Transverse colon (tissue), 4 donors: Measurements from ENCODE around the gene KCNMB3. TPM values are rescaled to one million over a fixed set of nuclear protein-coding genes. Genes with fewer than 3 reads are reported as not detected.

Experiments
- DNase-seq: peaks from one replicate; pipeline ENCODE4 v3.0.0-alpha.2; 2019
- H3K27ac ChIP-seq, 4 donors: fragments of 200-600 bp; sonication (generic); 2 replicates each; pipeline ENCODE4 v1.5.1; 2016 to 2018; ENCODE audit warnings: inconsistent platforms in 4 of 4
- H3K27me3 ChIP-seq: fragments of 200-600 bp; sonication (generic); 2 replicates; pipeline ENCODE4 v1.5.1; 2017; ENCODE audit warnings: inconsistent platforms
- H3K36me3 ChIP-seq, 4 donors: fragments of 200-600 bp; sonication (generic); 2 replicates each; pipeline ENCODE4 v1.5.1; 2017 to 2019; ENCODE audit warnings: inconsistent platforms in 4 of 4
- H3K4me1 ChIP-seq, 4 donors: fragments of 200-600 bp; sonication (generic); 2 replicates each; pipeline ENCODE4 v1.5.1; 2017 to 2020; ENCODE audit warnings: inconsistent platforms in 4 of 4
- H3K4me3 ChIP-seq, 4 donors: fragments of 200-600 bp; sonication (generic); 1 replicate in 1 of 4; 2 replicates in 3 of 4; pipeline versions ENCODE4 v1.5.1 to v1.6.1; 2017 to 2019; ENCODE audit warnings: inconsistent platforms in 4 of 4
- H3K9me3 ChIP-seq, 2 donors: fragments of 200-600 bp; sonication (generic); 2 replicates each; pipeline ENCODE4 v1.5.1; 2017 to 2019; ENCODE audit warnings: inconsistent platforms in 2 of 2
- EP300 ChIP-seq: sonication (generic); formaldehyde crosslinking; IDR thresholded peaks from one replicate; pipeline ENCODE4 v1.6.1; 2017; ENCODE audit warnings: antibody characterized with exemption, low read depth
- POLR2A ChIP-seq: fragments of 450-650 bp; IDR thresholded peaks from one replicate; pipeline ENCODE4 v1.6.1; 2016; ENCODE audit warnings: antibody characterized with exemption, mild to moderate bottlenecking, moderate library complexity
- POLR2AphosphoS5 ChIP-seq, 3 donors: sonication (generic); formaldehyde crosslinking; IDR thresholded peaks; one replicate each; pipeline ENCODE4 v1.6.1; 2016; ENCODE audit warnings: antibody characterized with exemption in 3 of 3
- WGBS, 2 donors: methylation state at CpG; one replicate each; pipeline ENCODE4 v1.1.5; 2018; ENCODE audit warnings: low coverage in 1 of 2; 5-methylcytosine and 5-hydroxymethylcytosine counted together
- in situ Hi-C, 4 donors: fragments of 200-750 bp; cut with MboI; loops; one replicate each; pipeline versions ENCODE4 v1.15.0 to v1.15.1; 2017; ENCODE audit warnings: low sequenced_read_pairs in 3 of 4, low pct_ligation_motif_present in 1 of 4, low pct_unique_long_range_greater_than_20kb in 1 of 4
- intact Hi-C: fragments of 100-400 bp; cut with DNase I; formaldehyde crosslinking; loops from one replicate; pipeline ENCODE4 v1.15.1; 2023; ENCODE audit warnings: low total_unique reads
- total RNA-seq, 4 donors: library from RNA; depleted of rRNA; stranded (reverse); fragments of >200 nt; gene quantifications; one replicate each; pipeline ENCODE4 v1.1.0, GENCODE V29; 2016
- TF ChIP-seq, protein P1 (sequence below), 5 experiments: fragments of 200-600 bp in 3 of 5; fragments of 450-650 bp in 2 of 5; sonication (generic) in 3 of 5; IDR thresholded peaks; 1 replicate in 2 of 5; 2 replicates in 3 of 5; pipeline ENCODE4 v1.5.1; 2016 to 2017; ENCODE audit warnings: antibody characterized with exemption in 5 of 5, inconsistent platforms in 3 of 5, mild to moderate bottlenecking in 2 of 5, moderate library complexity in 1 of 5

KCNMB3 gene
- total RNA-seq, 4 donors from 2014 or later: 1.1 to 6.8 (median 2.7) TPM

DNA sequence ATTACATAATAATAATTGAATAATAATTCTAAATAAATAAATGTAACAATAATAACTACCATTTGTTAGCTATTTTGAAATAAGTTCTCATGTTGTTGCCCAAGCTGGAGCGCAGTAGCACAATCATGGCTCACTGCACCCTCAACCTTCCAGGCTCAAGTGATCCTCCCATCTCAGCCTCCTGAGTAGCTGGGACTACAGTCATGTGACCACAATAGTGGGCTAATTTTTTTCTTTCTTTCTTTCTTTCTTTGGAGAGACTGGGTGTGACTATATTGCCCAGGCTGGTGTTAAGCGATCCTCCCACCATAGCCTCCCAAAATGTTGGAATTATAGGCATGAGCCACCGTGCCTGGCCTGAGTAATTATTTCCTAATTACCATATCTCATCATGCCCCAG lies 30.9 kb upstream of the KCNMB3 start:
- intact Hi-C loops: no loop called here
- 85 to 87% methylated on average over 3 of the region's 3 CpGs for WGBS, 2 donors
- Histone ChIP-seq H3K9me3 (no peaks in the 10 kb centered on the region), H3K27me3 (no peaks in the 10 kb centered on the region), H3K36me3 (no peaks in the 10 kb centered on the region), H3K4me1 (no peaks in the 10 kb centered on the region), H3K27ac (no peak overlapping the region), H3K4me3 (no peak overlapping the region)
- no peak for DNase-seq
- in situ Hi-C loops: no loop called here
- no peak for TF ChIP-seq EP300
- no peak for TF ChIP-seq POLR2A
- TF ChIP-seq, protein P1, sequence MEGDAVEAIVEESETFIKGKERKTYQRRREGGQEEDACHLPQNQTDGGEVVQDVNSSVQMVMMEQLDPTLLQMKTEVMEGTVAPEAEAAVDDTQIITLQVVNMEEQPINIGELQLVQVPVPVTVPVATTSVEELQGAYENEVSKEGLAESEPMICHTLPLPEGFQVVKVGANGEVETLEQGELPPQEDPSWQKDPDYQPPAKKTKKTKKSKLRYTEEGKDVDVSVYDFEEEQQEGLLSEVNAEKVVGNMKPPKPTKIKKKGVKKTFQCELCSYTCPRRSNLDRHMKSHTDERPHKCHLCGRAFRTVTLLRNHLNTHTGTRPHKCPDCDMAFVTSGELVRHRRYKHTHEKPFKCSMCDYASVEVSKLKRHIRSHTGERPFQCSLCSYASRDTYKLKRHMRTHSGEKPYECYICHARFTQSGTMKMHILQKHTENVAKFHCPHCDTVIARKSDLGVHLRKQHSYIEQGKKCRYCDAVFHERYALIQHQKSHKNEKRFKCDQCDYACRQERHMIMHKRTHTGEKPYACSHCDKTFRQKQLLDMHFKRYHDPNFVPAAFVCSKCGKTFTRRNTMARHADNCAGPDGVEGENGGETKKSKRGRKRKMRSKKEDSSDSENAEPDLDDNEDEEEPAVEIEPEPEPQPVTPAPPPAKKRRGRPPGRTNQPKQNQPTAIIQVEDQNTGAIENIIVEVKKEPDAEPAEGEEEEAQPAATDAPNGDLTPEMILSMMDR (IDR thresholded peaks at IDR 0.05): no peak
- TF ChIP-seq POLR2AphosphoS5 (IDR thresholded peaks at IDR 0.05): no peak

DNA sequence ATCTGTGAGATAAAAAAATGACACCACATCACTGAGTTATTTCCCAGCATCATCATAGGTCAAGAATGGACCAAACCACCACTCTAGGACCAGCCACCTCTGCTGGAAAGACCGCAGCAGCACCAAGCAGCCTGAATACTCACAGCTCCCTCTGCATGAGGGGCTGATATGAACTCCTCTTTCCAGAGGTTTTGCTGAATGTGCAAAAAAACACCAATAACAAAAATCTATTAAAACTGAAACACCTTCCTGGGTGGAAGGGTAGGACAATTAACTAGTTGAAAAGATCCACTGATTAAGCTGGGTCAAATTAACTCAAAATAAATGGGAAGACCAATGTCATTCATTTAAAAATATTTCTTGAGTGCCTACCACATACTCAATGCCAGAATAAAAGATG lies 28.9 kb upstream of the KCNMB3 start:
- WGBS, 2 donors: 80 to 88% methylated on average over 1 of the region's 1 CpG
- in situ Hi-C loops: no loop called here

DNA sequence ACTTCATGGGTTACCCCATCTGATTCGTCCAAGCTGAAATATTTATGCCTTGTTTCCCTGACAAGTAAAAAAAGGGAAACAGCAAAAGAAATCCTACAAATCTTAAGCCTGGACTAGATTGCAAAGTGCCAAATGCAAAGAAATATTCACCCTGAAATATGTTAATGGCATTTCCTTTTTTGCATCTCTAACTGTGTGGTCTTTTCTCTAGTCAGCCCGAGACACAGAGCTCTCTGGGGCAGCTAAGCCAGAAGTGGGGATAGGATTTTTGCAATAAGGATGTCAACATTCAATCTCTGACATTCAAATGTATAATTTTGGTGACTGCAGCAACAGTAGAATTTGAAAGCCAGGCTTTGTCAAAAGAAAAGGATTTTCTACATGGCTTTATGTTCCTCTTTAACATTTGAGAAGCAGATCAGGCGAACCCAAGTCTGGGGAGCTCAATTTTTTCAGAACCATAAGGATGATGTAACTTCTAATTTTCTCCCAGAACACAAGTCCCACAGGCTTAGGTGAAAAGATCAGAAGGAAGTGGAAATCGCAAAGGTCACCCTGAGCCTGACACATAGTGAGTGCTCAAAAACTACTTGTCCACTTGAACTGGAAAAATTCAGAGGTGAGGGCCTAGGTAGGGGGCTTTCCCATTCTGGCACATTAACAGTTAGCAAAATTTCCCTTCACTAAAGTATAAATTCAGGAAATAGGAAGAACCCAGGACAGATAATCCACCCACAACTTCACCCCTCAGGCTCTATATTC lies 28.2 kb upstream of the KCNMB3 start:
- Histone ChIP-seq H3K4me1 (no peaks in the 10 kb centered on the region), H3K36me3 (no peaks in the 10 kb centered on the region), H3K27me3 (no peaks in the 10 kb centered on the region), H3K27ac (no peak overlapping the region), H3K4me3 (no peak overlapping the region), H3K9me3 (no peaks in the 10 kb centered on the region)
- in situ Hi-C loops: no loop called here
- intact Hi-C loops: no loop called here
- TF ChIP-seq EP300 (no peak), POLR2AphosphoS5 (IDR thresholded peaks at IDR 0.05) (no peak), POLR2A (no peak)
- TF ChIP-seq, protein P1 (IDR thresholded peaks at IDR 0.05): no peak
- 64 to 77% methylated on average over 4 of the region's 4 CpGs for WGBS, 2 donors
- DNase-seq: no peak

More for the DNA sequence above, 28.9 kb upstream of the KCNMB3 start:
- TF ChIP-seq POLR2AphosphoS5 (IDR thresholded peaks at IDR 0.05): no peak
- TF ChIP-seq, protein P1 (IDR thresholded peaks at IDR 0.05): no peak
- TF ChIP-seq POLR2A: no peak
- TF ChIP-seq EP300: no peak
- Histone ChIP-seq H3K36me3 (no peaks in the 10 kb centered on the region), H3K27me3 (no peaks in the 10 kb centered on the region), H3K27ac (no peak overlapping the region), H3K4me1 (no peaks in the 10 kb centered on the region), H3K9me3 (no peaks in the 10 kb centered on the region), H3K4me3 (no peak overlapping the region)
- DNase-seq: no peak
- intact Hi-C loops: no loop called here

DNA sequence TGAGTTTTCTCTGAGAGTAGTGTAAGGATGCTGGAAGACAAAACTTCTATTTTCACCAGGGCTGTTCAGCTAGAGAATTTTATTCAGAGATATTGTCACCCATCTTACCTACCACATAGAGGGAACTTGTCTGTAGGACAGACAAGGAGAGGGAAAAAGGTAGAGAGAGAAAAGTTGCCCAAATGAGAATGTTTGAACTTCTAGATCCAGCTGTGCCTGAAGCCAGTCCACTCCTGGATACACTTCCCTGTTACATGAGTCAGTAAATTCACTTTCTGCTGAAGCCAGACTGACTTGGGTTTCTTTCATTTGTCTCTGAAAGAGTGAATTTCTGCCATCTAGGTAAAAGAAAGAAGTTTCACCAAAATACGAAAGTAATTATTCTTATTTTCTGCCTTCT lies 27.2 kb upstream of the KCNMB3 start:
- in situ Hi-C loops (no loop called here), intact Hi-C loops (no loop called here)
- Histone ChIP-seq H3K36me3 (no peaks in the 10 kb centered on the region), H3K4me1 (no peaks in the 10 kb centered on the region), H3K4me3 (no peak overlapping the region), H3K27me3 (no peaks in the 10 kb centered on the region), H3K9me3 (no peaks in the 10 kb centered on the region), H3K27ac (no peak overlapping the region)
- no peak for DNase-seq
- 93 to 95% methylated on average over 1 of the region's 1 CpG for WGBS, 2 donors
- TF ChIP-seq EP300 (no peak), POLR2AphosphoS5 (IDR thresholded peaks at IDR 0.05) (no peak), POLR2A (no peak)
- TF ChIP-seq, protein P1 (IDR thresholded peaks at IDR 0.05): no peak
